Measurements from ENCODE around the gene CHST12.

CHST12 gene

GRCh38 chr7:2379161-2379560 lies 24.2 kb upstream of the CHST12 start:
- TF ChIP-seq CTCF (IDR thresholded peaks at IDR 0.05), result no peak
- TF ChIP-seq ZFX (IDR thresholded peaks at IDR 0.05; ENCODE audit: borderline replicate concordance), result no peak
- H3K27ac ChIP-seq, result no peak overlapping the region

DNA sequence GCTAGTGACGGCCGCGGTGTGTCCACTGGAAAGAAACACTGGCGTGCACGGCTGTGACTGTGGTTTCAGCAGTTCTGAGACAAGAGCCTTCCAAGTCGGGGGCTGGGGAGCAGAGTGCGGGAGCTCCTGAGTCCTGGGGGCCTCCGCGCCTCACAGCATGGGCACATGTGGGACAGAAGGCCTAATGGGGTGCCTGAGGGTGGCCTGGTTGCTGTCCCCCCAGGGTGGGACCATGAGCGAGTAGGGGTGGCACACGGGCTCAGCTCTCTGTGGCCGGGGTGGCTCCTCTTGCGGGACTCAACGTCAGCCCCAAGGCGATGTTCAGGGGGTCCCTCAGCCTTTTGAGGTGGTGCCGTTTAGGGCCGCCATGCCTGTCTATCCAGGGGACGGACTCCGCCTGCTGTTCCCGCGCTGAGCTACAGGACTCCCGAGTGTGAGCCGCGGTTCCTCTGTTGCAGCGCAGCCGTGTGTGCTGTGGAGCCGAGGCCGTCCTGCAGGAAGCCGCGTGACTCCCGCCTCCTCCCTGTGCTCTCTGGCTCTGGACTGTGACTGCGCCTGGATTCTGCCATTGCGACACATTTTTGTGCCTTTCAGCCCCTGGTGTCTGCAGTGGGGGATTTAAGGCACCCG lies 23.5 kb upstream of the CHST12 start:
- H3K27ac ChIP-seq, result no peak overlapping the region
- TF ChIP-seq ZFX (IDR thresholded peaks at IDR 0.05; ENCODE audit: borderline replicate concordance) (no peak), CTCF (IDR thresholded peaks at IDR 0.05) (no peak)

GRCh38 chr7:2380461-2380860 lies 22.9 kb upstream of the CHST12 start:
- H3K27ac ChIP-seq, result no peak overlapping the region
- TF ChIP-seq CTCF (IDR thresholded peaks at IDR 0.05) (no peak), ZFX (IDR thresholded peaks at IDR 0.05; ENCODE audit: borderline replicate concordance) (no peak)

DNA sequence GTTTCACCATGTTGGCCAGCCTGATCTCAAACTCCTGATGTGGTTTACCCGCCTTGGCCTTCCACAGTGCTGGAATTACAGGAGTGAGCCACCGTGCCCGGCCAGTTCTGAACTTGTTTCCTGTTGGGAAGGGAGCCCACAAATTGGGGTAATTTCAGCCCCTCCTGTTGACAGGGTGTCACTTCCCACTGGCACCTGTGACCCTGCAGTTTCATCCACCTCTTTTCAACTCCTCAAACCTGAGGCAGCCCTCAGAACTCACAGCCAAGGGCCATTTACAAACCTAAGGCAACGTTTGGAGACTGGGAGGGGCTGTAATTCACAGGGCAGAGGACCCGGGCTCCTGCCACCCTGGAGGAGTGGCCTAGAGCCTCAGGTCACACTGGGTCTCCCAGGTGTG lies 22.2 kb upstream of the CHST12 start:
- TF ChIP-seq ZFX (IDR thresholded peaks at IDR 0.05; ENCODE audit: borderline replicate concordance) (no peak), CTCF (IDR thresholded peaks at IDR 0.05) (no peak)
- H3K27ac ChIP-seq, result no peak overlapping the region

DNA sequence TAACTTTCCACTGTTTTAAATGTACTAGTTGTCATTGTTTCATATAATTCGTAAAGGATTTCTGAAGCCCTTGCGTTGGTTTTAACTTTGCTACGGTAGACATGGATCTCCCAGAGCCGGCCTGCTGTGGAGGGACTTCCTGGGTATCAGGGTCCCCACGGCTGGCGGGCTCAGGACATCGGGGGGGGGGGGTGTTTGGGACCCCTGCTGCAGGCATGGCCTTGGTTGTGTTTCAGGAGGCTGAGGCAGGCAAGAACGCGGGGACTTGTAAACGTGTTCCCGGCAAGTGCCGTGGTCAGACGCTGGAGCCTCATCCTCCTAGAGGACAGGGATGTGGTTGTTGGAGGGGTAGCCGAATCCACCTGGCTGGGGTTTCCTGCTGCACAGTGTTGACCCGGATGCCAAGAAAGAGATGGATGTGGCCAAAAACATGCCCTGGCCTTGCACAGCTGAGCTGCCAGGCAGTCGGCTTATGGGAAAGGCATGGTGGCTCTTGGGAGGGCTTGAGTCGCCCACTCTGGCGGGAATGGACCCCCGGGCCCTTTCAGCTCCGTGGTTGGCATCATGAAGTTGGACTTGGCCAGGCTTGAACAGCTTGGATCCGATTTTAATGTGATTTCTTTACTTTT lies 21.4 kb upstream of the CHST12 start:
- TF ChIP-seq ZFX (IDR thresholded peaks at IDR 0.05; ENCODE audit: borderline replicate concordance), result no peak
- no peak for TF ChIP-seq CTCF (IDR thresholded peaks at IDR 0.05)

DNA sequence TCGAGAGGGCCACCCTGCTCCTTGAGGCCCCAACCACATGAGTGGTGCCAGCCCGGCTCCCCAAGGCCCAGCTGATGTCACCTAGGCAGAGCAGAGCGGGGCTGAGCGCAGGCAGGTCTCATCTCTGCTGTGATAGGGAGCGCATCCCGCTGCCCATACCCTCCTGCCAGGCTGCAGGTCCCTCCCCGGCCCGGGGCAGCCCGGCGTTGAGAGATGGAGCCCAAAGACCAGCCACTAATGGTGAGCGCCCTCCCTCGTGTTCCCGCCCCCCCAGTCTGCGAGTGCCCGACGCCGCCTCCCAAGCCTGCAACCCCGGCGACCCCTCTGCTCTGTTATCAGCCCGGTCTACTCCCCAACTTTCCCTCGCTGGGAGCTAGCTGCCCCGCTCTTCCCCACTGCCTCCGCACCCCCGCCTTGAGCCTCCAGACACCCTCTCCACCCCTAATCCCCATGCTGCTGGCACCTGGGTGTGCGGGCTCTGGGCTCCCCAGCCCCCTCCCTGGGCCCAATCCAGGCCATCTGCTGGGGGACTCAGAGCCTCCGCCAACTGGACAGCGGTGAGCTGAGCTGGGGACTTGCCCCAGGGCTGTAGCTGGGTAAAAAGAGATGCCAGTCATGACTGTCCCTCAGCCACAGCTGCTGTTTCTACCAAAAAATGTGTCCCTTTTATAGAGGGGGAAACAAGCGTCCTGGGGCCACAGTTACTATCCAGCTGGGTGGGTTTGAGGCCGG lies 19.7 kb upstream of the CHST12 start:
- TF ChIP-seq CTCF (IDR thresholded peaks at IDR 0.05), result no peak
- TF ChIP-seq ZFX (IDR thresholded peaks at IDR 0.05; ENCODE audit: borderline replicate concordance), result no peak

More for the DNA sequence above, 21.4 kb upstream of the CHST12 start:
- H3K27ac ChIP-seq, result no peak overlapping the region

More for the DNA sequence above, 19.7 kb upstream of the CHST12 start:
- no peak overlapping the region for H3K27ac ChIP-seq

All from 22Rv1 (cell line).